Epithelial cell of proximal tubule (primary cell): ENCODE measurements around the gene PABPN1L. TPM values are rescaled to one million over a fixed set of nuclear protein-coding genes. Genes with fewer than 3 reads are reported as not detected.

ENCODE experiments used
- DNase-seq: peaks from one replicate; pipeline ENCODE4 v3.0.0-alpha.2; 2011; ENCODE audit warnings: low read depth
- H3K4me3 ChIP-seq: 2 replicates; pipeline ENCODE4 v1.5.1; 2011; ENCODE audit warnings: low read depth, mild to moderate bottlenecking, low read length
- CTCF ChIP-seq: conservative IDR thresholded peaks from 2 replicates; pipeline ENCODE4 v1.5.1; 2012; ENCODE audit warnings: low read depth, mild to moderate bottlenecking, low read length
- total RNA-seq: library from RNA; depleted of rRNA; stranded (reverse); fragments of >200 nt; gene quantifications from 2 replicates; pipeline ENCODE4 v1.2.3, GENCODE V29; 2015

Gene PABPN1L
- total RNA-seq, 1 donor from 2014 or later = not detected

- no peak for TF ChIP-seq CTCF
- DNase-seq = no peak
- H3K4me3 ChIP-seq = no peak overlapping the region
Measured at GRCh38 chr16:88906535-88907105, 40.2 kb upstream of the PABPN1L start.

- H3K4me3 ChIP-seq = no peak overlapping the region
- DNase-seq = no peak
- TF ChIP-seq CTCF = no peak
Measured at GRCh38 chr16:88906020-88906419, 39.6 kb upstream of the PABPN1L start.

GRCh38 chr16:88905563-88905962, 39.1 kb upstream of the PABPN1L start:
- no peak for DNase-seq
- no peak for TF ChIP-seq CTCF
- H3K4me3 ChIP-seq = no peak overlapping the region

GRCh38 chr16:88904676-88905365, 38.4 kb upstream of the PABPN1L start:
- no peak for DNase-seq
- no peak for TF ChIP-seq CTCF
- no peak overlapping the region for H3K4me3 ChIP-seq

GRCh38 chr16:88903267-88903666, 36.8 kb upstream of the PABPN1L start:
- no peak for DNase-seq
- TF ChIP-seq CTCF = no peak
- H3K4me3 ChIP-seq = no peak overlapping the region

GRCh38 chr16:88902744-88903143, 36.3 kb upstream of the PABPN1L start:
- no peak for DNase-seq
- H3K4me3 ChIP-seq = no peak overlapping the region
- no peak for TF ChIP-seq CTCF
